Ishikawa (cell line): ENCODE measurements around the gene UBL7.
A peak's percentile ranks its signal among the peaks of the same experiment; 100 is the strongest.

ENCODE experiments used
- CEBPB ChIP-seq: IDR thresholded peaks from 2 replicates; pipeline ENCODE4 v1.6.1; 2012
- CREB1 ChIP-seq: IDR thresholded peaks from 2 replicates; pipeline ENCODE4 v1.6.1; 2012; ENCODE audit warnings: low read depth
- EGR1 ChIP-seq: IDR thresholded peaks from 2 replicates; pipeline ENCODE4 v1.6.1; 2012
- EP300 ChIP-seq: IDR thresholded peaks from 2 replicates; pipeline ENCODE4 v1.6.1; 2012; ENCODE audit warnings: borderline replicate concordance
- FOXM1 ChIP-seq: IDR thresholded peaks from 2 replicates; pipeline ENCODE4 v1.6.1; 2012; ENCODE audit warnings: low read depth, borderline replicate concordance
- MAX ChIP-seq: IDR thresholded peaks from 2 replicates; pipeline ENCODE4 v1.6.1; 2012
- NFIC ChIP-seq: IDR thresholded peaks from 2 replicates; pipeline ENCODE4 v1.6.1; 2012
- RAD21 ChIP-seq: IDR thresholded peaks from 2 replicates; pipeline ENCODE4 v1.6.1; 2012; ENCODE audit warnings: low read depth
- REST ChIP-seq: IDR thresholded peaks from 2 replicates; pipeline ENCODE4 v1.6.1; 2012; ENCODE audit warnings: low read depth, mild to moderate bottlenecking
- TAF1 ChIP-seq: IDR thresholded peaks from 2 replicates; pipeline ENCODE4 v1.6.1; 2012; ENCODE audit warnings: low read depth, mild to moderate bottlenecking
- TCF12 ChIP-seq: IDR thresholded peaks from 2 replicates; pipeline ENCODE4 v1.6.1; 2012; ENCODE audit warnings: low read depth
- TEAD4 ChIP-seq: IDR thresholded peaks from 2 replicates; pipeline ENCODE4 v1.6.1; 2012
- USF1 ChIP-seq: IDR thresholded peaks from 2 replicates; pipeline ENCODE4 v1.6.1; 2012
- YY1 ChIP-seq: IDR thresholded peaks from 2 replicates; pipeline ENCODE4 v1.6.1; 2012; ENCODE audit warnings: low read depth
- ZBTB7A ChIP-seq: IDR thresholded peaks from 2 replicates; pipeline ENCODE4 v1.6.1; 2012; ENCODE audit warnings: low read depth

The UBL7 gene

GRCh38 chr15:74411686-74412085 is 49.3 kb downstream of the UBL7 start:
- TF ChIP-seq YY1 (no peak), ZBTB7A (no peak), TCF12 (no peak)

GRCh38 chr15:74410502-74410901 is 50.5 kb downstream of the UBL7 start:
- no peak for TF ChIP-seq REST
- TF ChIP-seq FOXM1, result no peak
- no peak for TF ChIP-seq TEAD4
- no peak for TF ChIP-seq TCF12
- TF ChIP-seq TAF1, result no peak
- no peak for TF ChIP-seq CEBPB

- no peak for TF ChIP-seq USF1
- no peak for TF ChIP-seq CEBPB
- no peak for TF ChIP-seq EP300
- no peak for TF ChIP-seq CREB1
- TF ChIP-seq MAX, result no peak
- TF ChIP-seq RAD21, result no peak
- no peak for TF ChIP-seq TEAD4
- no peak for TF ChIP-seq ZBTB7A
Measured at GRCh38 chr15:74409225-74409624, 51.7 kb downstream of the UBL7 start.

GRCh38 chr15:74408815-74409214 is 52.1 kb downstream of the UBL7 start:
- TF ChIP-seq FOXM1 (no peak), YY1 (no peak)

GRCh38 chr15:74408385-74408784 is 52.6 kb downstream of the UBL7 start:
- no peak for TF ChIP-seq REST
- TF ChIP-seq TAF1, result no peak
- TF ChIP-seq YY1, result no peak
- no peak for TF ChIP-seq CREB1
- no peak for TF ChIP-seq TCF12
- no peak for TF ChIP-seq MAX
- no peak for TF ChIP-seq CEBPB
- TF ChIP-seq FOXM1, result no peak

- TF ChIP-seq CEBPB (no peak), ZBTB7A (no peak), EP300 (peak; percentile 71; the same call in 1 of the 2 replicates), RAD21 (peak; percentile 14; the same call in 1 of the 2 replicates), REST (no peak), EGR1 (peak; percentile 61), USF1 (no peak; the same call in 1 of the 2 replicates), TAF1 (no peak), TCF12 (peak; percentile 74), YY1 (0 out of 2 replicates have a peak, but pooled peaks have one; percentile 48), TEAD4 (peak; percentile 89), NFIC (peak; percentile 78), CREB1 (no peak), MAX (peak; percentile 57; the same call in 1 of the 2 replicates)
Measured at GRCh38 chr15:74406992-74407705, 53.8 kb downstream of the UBL7 start.
